Measurements from ENCODE around the gene OR6C68.
"Not testable (repeated sequence)": the region's sequence is repeated elsewhere in the genome, so short reads cannot be mapped to it uniquely, and the experiment has no call there.

The OR6C68 gene

DNA sequence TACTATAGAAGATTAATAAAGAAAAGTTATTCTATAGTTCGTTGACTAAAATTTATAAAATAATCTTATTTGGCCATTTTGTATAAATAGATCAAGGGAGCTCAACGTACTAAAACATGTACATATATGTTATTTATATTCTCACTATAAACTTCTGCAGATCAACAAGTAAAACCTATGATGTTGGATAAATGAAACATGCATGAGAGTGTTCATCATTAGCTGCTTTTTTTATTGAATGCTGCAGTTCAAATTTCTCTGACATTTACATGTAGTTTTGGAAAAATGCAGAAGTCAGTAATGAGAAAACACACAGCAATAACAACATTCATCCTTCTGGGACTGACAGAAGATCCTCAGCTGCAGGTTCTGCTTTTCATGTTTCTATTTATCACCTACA lies at the start of gene OR6C68:
TSS of gene OR6C68 (plus strand) at position 301 of the 400 bp plus-strand sequence. CDS start at position 301, 0 bp downstream.
- no peak for DNase-seq

DNA sequence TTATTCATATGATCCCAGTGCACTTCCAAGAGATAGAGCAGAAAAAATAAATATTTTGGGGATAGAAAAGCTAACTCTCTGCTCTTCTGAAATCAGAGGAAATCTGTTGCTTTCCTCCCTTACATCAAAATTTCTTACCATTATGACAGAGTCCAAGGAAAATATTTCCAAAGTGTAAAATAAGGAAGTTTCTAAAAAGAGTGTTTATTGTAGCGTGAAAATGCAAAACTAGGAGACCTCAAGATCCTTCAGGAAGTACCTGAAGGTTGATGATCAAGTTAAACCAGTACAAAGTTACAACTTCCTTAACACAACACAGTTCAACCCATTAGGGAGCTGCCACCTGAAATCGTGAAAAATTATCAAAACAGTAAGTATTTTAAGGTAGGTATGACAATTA lies 48.4 kb upstream of the OR6C68 start, which contains the start of gene OR6C2:
TSS of gene OR6C2 (plus strand) at position 301 of the 400 bp plus-strand sequence. CDS start 8,138 bp downstream, outside the sequence.
- no peak for DNase-seq

DNA sequence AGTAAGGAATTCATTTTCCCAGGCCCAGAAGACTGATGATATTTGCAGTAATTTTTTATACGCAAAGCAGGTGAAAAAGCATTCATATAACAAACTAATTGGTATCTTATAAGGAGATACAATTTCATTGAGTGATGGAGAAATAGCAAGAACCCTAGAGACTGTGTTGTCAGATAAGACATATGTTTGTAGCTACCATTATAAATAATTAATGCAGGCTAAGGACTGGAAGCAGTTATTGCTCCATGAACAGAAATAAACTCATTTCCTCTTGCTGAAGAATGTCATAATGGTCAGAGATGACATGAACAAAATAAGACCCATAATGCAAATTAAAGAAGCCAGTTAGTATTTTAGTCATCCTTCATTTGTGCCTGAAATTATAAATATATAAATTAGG lies 46.8 kb upstream of the OR6C68 start:
- DNase-seq = no peak

DNA sequence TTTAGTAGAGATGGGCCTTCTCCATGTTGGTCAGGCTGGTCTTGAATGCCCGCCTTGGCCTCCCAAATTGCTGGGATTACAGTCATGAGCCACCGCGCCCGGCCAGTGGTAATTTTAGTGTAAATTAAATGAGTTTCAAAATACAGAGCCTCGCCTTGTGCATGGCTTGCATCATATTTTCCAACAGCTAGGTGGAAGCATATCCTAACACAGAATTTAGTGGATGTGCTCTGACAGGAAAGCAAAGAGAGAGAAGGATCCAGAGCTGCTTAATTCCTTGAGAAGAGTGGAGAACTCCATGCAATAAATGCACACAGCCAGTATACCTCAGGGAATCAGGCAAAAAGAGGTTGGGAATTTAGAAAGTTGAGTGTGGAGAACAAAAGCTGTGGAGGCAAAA lies 45.9 kb upstream of the OR6C68 start:
- DNase-seq = no peak

DNA sequence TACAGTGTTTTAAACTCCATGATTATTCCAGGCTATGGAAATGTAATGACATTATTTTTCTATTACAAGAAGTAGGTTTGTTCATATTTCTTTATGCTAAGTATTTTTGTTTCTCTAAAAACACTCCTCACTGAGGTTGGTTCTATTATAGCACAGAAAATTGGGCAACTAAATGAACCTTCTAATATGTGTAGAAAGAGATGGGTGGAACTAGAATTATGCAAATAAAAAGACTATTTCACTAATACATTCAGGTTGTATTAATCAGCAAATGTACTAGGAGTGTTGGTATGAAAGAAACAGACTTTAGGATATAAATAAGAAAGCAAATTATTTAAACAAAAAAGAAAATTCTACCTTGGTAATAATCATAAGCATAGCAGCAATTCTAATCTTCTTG lies 43.4 kb upstream of the OR6C68 start:
- DNase-seq = no peak

DNA sequence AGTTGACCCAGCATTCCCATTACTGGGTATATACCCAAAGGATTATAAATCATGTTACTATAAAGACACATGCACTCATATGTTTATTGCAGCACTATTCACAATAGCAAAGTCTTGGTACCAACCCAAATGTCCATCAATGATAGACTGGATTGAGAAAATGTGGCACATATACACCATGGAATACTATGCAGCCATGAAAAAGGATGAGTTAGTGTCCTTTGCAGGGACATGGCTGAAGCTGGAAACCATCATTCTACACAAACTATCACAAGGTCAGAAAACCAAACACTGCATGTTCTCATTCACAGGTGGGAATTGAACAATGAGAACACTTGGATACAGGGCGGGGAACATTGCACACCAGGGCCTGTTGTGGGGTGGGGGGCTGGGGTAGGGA lies 27.3 kb upstream of the OR6C68 start:
- not testable (repeated sequence) for DNase-seq

DNA sequence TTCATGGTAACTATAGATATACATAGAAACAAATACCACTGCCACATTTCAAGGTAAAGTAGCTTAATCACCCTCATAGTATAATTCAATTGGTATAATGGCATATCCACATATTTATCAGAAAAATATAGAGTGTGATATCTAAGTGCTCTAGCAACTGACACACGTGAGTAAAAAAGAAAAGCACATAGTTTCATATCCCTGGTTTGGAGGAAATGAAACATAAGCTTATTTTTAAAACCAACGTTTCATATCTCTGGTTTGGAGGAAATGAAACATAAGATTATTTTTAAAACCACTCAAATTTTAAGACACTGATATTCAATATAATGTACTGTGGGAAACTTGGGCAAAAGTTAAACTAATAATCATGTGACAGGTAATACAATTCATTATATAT lies 24.3 kb upstream of the OR6C68 start:
- DNase-seq = no peak

DNA sequence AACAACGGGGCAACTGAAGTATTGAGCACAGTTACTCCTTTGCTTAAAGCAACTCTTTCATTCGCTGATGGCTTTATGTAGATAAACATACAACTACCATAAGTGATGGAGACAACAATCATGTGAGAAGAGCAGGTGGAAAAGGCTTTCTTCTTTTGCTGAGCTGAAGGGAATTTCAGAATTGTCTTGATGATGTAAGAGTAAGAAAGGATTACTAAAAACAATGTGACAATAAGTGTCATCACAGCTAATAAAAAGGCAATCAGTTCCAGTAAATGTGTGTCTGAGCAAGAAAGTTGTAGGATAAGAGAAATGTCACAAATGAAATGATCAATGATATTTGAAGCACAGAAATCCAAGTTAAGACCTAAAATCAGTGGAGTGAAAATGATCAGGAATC lies 22.9 kb upstream of the OR6C68 start:
- DNase-seq = no peak

DNA sequence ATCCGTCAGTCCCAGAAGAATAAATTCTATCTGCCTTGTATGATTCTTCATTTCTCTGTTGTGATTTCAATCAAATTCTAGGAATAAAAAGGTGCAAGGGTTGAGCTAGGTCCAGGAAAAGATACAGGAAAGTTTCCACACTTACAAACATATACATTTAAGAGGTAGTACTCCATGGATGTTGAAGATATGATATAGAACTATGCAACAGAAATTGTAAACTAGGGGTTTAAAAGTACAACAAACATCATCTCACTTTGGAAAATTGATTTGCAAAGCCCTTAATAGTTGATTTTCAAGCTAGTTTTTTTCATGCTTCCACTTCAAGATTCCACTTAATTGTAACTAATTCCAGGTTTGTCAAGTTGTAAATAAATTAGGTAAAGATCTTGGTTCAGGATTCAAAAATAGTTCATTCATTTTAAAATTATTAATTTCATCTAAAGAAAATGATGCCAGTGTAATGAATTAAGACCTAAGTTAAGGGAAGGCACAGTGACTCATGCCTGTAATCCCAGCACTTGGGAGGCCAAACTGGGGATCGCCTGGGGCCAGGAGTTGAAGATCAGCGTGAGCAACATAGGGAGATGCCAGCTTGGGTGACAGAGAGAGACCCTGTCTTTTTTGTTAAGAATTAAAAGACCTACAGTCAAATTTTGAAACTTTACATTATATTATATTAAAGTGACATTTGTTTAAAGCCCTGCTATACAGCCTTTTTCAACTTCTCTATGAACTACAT lies 21.9 kb upstream of the OR6C68 start, which contains the start of gene OR6C70:
TSS of gene OR6C70 (minus strand) at position 51 of the 742 bp plus-strand sequence. CDS start at position 51, 0 bp downstream.
- DNase-seq = no peak

DNA sequence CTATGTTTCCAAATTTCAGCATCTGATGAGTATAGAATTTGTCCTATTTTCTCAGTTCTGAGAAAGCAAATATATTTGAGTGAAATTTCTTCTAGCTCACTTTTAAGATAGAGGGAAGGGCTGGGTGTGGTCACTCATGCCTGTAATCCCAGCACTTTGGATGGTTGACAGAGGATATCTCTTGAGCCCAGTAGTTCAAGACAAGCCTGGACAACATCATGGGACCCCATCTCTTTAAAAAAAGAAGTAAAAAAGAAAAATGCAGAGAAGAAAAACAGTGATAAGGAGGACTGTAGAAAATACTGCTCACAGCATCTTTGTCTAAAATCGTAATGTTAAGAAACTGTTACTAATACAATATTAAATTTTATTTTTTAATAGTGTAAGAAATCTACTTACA lies 19.9 kb upstream of the OR6C68 start:
- DNase-seq = no peak

DNA sequence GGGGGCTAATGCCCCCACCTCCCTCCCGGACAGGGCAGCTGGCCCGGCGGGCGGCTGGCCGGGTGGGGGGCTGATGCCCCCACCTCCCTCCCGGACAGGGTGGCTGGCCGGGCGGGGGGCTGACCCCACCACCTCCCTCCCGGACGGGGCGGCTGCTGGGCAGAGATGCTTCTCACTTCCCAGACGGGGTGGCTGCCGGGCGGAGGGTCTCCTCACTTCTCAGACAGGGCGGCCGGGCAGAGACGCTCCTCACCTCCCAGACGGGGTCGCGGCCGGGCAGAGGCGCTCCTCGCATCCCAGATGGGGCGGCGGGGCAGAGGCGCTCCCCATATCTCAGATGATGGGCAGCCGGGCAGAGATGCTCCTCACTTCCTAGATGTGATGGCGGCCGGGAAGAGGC lies 13.0 kb upstream of the OR6C68 start:
- DNase-seq = not testable (repeated sequence)

DNA sequence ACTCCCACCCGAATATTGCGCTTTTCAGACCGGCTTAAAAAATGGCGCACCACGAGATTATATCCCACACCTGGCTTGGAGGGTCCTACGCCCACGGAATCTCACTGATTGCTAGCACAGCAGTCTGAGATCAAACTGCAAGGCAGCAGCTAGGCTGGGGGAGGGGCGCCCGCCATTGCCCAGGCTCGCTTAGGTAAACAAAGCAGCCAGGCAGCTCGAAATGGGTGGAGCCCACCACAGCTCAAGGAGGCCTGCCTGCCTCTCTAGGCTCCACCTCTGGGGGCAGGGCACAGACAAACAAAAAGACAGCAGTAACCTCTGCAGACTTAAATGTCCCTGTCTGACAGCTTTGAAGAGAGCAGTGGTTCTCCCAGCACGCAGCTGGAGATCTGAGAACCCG lies 7.9 kb upstream of the OR6C68 start:
- DNase-seq = not testable (repeated sequence)

DNA sequence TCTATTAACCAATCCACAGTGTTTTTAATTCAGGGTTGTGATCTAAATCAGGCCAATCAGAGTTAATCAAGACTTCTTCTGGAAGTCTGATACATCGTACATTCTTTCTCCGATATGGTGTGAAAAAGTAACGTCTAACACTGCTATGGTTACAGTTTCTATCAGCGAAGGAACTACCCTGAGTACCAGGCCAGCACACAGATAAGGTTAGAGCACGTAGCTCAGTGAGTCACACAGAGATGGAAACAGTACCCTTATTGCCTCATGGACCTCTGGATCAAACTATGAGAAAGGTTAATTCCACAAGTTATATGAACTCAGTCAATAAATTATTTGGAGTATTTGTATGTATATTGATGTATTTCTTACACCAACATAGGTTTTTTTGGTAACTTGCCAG lies 3.3 kb downstream of the OR6C68 start:
- DNase-seq = no peak

DNA sequence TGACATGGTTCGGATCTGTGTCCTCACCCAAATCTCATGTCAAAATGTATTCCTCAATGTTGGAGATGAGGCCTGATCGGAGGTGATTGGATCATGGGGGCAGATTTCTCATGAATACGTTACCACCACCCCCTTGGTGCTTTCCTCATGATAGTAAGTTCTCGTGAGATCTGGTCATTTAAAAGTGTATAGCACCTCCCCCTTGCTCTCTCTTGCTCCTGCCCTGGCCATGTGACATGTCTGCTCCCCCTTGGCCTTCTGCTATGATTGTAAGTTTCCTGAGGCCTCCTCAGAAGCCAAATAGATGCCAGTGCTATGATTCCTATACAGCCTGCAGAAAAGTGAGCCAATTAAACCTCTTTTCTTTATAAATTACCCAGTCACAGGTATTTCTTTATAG lies 7.1 kb downstream of the OR6C68 start:
- DNase-seq = no peak

DNA sequence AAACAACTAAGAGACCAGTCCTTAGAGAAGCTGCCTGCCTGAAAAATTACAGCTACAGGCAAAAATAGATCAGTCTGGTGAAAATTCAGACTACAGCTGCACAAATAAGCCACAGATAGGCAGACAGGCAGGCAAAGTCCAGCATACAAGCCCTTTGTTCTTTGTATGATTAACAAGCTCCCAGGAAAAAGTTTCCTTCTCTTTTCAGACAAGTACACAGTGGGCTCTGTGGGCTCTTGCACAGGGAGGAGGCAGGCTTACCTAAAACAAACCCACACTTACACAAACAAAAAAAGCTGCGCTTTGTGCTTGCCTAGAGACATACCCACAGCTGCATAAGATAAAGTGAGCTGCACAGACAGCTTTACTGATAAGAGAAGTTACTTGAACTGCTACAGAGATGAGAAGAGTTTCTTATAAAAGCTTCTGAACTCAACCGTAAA lies 7.7 kb downstream of the OR6C68 start:
- DNase-seq = no peak

DNA sequence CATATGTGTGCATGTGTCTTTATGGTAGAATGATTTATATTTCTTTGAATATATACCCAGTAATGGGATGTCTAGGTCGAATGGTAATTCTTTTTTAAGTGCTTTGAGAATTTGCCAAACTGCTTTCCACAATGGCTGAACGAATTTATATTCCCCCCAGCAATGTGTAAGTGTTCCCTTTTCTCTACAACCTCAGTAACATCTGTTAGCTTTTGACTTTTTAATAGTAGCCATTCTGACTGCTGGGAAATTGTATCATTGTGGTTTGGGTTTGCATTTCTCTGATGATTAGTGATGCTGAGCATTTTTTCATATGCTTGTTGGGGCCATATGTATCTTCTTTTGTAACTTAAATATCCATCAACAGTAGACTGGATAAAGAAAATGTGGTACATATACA lies 9.4 kb downstream of the OR6C68 start:
- DNase-seq = no peak

DNA sequence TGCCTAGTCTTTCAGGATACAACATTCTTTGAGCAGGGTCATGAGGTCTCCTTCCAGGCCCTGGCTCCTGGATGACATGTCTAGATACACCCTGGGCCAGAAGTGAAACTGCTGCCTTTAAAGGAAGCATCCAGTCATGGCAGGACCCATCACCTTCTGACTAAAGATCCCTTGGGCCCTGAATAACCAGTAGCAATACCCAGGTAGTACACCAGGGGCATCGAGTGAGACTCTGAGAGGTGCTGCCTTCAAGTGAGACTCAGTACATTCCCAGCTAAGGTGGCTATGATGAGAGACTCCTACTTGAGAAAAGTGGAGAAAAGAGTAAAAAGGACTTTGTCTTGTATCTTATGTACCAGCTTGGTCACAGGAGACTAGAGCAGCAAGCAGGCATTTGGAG lies 23.5 kb downstream of the OR6C68 start:
- DNase-seq = no peak

DNA sequence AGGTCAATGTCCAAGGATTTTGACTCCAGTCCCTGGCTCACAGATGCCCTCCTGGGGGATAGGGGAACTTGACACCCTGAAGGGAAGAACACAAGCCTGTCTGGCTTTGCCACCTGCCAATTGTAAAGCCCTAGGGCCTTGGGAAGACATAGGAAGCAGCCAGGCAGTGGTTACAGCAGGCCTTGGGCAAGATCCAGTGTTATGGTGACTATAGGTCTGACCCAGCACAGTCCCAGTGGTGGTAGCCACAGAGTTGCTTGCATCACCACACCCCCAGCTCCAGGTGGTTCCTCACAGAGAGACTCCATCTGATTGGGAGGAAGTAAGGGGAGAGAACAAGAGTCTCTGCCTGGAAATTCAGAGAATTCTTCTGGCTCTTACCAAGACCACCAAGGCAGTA lies 24.2 kb downstream of the OR6C68 start:
- DNase-seq = no peak

All from NCI-H748 treated with DMSO at 0.1 percent for 48 hours (cell line).